ENCODE results near the gene LSAMP.

- TF ChIP-seq POLR2A (IDR thresholded peaks at IDR 0.05; ENCODE audit: insufficient read depth in 1 of 2, low read depth in 2 of 2, low read length in 2 of 2), result no peak
- no peak for TF ChIP-seq ZNF17 (CRISPR knock-in tag; IDR thresholded peaks at IDR 0.05)
- no peak for TF ChIP-seq ZBTB4 (CRISPR knock-in tag; IDR thresholded peaks at IDR 0.05; ENCODE audit: borderline replicate concordance)
- TF ChIP-seq ASH2L (IDR thresholded peaks at IDR 0.05; ENCODE audit: insufficient read length, low read depth, low read length), result no peak
- no peak for TF ChIP-seq DPF2 (CRISPR knock-in tag; IDR thresholded peaks at IDR 0.05; ENCODE audit: borderline replicate concordance, low read depth)
- no peak for TF ChIP-seq MTF1 (CRISPR knock-in tag; IDR thresholded peaks at IDR 0.05)
- TF ChIP-seq JUND (CRISPR knock-in tag; IDR thresholded peaks at IDR 0.05), result no peak
Observed at GRCh38 chr3:115930168-115930567, 515.1 kb downstream of the LSAMP start.

Measured in HepG2 (cell line).